Activated CD8-positive, alpha-beta memory T cell treated with anti-CD3 and anti-CD28 coated beads, Interleukin-2, amount 50 U/mL, for 24 hours (primary cell): ENCODE data around the gene MED1.
"Not testable (repeated sequence)": the region's sequence is repeated elsewhere in the genome, so short reads cannot be mapped to it uniquely, and the experiment has no call there.

Source experiments
- DNase-seq: peaks from one replicate; pipeline ENCODE4 v3.0.0-alpha.2; 2020; ENCODE audit errors: extremely low read depth

The MED1 gene

DNA sequence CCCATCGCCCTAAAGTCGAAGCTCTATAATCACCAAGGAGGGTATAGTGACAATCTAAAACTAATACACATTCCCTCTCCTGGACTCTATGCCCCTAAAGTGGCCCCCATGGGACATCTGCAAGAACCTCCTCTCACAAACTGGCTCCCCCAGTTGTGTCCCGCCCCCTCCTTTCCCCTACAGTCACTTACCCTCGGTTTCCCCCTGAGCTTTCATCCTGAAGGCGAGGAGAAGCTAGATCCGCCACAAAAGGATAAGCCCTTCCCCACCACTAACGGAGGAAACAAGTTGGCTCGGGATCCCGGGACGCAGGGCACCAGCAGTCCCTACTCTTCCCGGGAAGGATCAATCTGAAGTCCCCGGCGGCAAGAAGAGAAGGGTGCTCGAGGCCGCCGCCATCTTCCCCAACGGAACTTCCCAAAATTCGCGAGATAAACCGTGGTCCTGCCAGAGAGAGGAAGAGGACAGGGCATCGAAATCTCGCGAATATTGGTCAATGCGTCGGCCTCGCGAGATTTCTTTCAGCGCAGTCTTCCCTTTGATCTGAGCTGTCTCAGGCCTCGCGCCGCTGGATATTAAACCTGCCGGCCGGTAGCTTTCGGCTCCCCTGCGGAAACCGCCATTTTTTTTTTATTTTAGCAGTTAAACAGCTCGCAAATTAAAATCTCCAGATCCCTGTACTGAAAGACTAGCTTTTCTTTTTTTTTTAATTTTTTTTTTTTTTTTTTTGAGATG, at the start of gene MED1:
Gene MED1, minus strand, starts transcription at position 417 of the 735 bp plus-strand sequence. Its CDS starts 201 bp downstream, at position 216.
- peak; percentile 86 for DNase-seq

GRCh38 chr17:39496921-39497320, 45.9 kb upstream of the MED1 start:
- DNase-seq, result not testable (repeated sequence)

DNA sequence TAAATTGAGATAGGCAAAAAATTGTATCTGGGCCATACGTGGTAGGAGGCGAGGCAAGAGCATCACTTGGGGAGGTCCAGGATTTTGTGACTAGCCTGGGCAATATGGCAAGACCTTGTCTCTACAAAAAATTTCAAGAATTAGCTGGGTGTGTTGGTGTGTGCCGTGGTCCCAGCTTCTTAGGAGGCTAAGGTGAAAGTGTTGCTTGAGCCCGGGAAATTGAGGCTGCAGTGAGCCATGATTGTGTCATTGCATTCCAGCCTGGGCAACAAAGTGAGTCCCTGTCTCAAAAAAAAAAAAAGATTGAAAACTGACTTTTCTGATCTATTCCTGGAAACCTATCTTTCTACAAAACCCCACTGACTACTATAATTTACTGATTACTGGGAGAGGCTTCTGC, 36.9 kb upstream of the MED1 start:
- DNase-seq, result no peak

DNA sequence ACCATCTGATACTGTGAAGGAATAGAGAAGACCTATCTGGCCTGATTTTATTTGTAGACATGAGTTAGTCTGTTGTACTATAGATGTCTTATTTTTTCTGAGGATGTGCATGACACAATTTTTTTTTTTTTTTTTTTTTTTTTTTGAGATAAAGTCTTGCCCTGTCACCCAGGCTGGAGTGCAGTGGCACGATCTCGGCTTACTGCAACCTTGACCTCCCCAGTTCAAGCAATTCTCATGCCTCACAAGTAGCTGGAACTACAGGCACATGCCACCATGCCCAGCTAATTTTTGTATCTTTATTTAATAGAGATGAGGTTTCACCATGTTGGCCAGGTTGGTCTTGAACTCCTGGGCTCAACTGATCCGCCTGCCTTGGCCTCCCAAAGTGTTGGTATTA, 36.4 kb upstream of the MED1 start:
- DNase-seq, result not testable (repeated sequence)

DNA sequence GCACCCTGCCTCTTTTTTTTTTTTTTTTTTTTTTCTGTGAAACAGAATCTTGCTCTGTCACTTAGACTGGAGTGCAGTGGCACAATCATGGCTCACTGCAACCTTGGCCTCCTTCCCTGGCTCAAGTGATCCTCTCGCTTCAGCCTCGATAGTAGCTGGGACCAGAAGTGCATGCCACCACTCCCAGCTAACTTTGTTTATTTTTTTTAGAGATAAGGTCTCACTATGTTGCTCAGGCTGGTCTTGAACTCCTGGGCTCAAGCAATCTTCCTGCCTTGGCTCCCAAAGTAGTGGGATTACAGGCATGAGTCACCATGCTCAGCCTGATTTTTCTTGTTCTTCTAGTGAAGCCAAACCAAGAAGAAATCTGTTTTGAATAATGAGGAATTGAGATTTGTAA, 35.2 kb upstream of the MED1 start:
- DNase-seq, result no peak

GRCh38 chr17:39485555-39485954, 34.5 kb upstream of the MED1 start:
- DNase-seq, result no peak

DNA sequence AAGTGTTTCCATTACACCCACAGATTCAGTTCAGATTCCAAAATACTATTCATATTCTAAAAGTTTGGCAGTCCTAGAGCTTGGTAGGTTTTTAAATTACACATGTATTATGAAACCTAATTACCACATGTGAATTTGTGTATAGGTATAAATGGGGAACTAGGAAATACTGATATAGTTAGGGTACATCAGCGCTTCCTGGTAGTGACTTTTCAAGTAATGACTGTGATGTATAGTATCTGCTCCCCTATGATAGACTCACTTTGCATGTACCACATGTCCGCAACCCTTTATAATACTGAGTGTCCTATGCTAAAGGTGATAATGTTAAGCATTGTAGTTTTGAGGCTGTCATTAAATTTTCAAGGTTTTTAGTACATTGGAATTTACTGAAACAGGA, 33.1 kb upstream of the MED1 start:
- no peak for DNase-seq

DNA sequence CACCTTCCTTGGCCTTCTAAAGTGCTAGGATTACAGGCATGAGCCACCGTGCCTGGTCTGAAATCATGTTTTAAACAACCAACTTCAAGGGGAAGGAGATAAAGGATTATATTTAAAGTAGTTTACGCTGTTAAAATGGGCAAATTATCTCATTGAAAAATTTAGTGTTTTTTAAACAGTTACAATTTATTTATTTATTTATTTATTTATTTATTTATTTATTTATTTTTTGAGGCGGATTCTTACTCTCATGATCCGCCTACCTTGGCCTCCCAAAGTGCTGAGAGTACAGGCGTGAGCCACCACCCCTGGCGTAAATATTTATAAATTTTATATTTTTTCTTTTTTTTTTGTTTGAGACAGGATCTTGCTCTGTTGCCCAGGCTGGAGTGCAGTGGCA, 32.4 kb upstream of the MED1 start:
- DNase-seq, result no peak

- not testable (repeated sequence) for DNase-seq
Measured at GRCh38 chr17:39479631-39480030, 28.6 kb upstream of the MED1 start.

DNA sequence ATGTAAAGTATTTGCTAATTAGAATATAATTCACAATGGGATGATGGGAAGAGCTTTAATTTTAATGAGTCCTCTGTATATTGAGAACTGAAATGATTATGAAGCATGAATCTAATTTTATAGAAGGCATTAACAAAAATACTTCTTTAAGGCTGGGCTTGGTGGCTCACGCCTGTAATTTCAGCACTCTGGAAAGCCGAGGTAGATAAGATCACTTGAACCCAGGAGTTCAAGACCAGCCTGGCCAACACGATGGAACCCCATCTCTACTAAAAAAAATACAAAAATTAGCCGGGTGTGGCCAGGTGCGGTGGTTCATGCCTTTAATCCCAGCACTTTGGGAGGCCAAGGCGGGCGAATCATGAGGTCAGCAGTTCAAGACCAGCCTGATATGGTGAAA, 22.2 kb upstream of the MED1 start:
- DNase-seq, result no peak

DNA sequence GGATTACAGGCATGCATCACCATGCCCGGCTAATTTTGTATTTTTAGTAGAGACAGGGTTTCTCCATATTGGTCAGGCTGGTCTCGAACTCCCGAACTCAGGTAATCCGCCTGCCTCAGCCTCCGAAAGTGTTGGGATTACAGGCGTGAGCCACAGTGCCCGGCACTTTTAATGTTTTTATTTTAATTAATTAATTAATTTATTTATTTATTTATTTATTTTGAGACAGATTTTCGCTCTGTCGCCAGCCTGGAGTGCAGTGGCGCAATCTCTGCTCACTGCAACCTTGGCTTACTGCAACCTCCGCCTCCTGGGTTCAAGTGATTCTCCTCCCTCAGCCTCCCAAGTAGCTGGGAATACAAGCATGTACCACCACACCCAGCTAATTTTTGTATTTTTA, 17.5 kb upstream of the MED1 start:
- DNase-seq, result not testable (repeated sequence)

DNA sequence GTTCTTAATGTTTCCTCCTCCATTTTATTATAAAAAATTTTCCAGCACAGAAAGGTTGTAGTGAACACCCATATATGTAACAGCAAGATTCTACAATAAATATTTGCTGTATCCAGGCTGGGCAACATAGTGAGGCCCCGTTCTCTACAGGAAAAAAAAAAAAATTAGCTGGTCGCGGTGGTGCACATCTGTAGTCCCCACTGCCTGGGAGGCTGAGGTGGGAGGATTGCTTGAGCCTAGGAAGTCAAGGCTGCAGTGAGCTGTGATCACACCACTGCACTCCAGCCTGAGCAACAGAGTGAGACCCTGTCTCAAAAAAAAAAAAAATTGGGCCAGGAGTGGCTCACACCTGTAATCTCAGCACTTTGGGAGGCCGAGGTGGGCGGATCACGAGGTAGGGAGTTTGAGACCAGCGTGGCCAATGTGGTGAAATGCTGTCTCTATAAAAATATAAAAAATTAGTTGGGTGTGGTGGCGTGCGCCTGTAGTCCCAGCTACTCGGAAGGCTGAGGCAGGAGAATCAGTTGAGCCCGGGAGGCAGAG, 13.6 kb upstream of the MED1 start:
- DNase-seq, result not testable (repeated sequence)

- DNase-seq, result no peak
Measured at GRCh38 chr17:39462631-39463375, 11.7 kb upstream of the MED1 start.

- DNase-seq, result no peak
Measured at GRCh38 chr17:39461926-39462569, 11.0 kb upstream of the MED1 start.

- peak; percentile 89 for DNase-seq
Measured at GRCh38 chr17:39461113-39461925, 10.3 kb upstream of the MED1 start, which contains the start of gene CDK12. Gene CDK12 (plus strand): TSS chr17:39461486. CDS start chr17:39462072, 586 bp downstream.

DNA sequence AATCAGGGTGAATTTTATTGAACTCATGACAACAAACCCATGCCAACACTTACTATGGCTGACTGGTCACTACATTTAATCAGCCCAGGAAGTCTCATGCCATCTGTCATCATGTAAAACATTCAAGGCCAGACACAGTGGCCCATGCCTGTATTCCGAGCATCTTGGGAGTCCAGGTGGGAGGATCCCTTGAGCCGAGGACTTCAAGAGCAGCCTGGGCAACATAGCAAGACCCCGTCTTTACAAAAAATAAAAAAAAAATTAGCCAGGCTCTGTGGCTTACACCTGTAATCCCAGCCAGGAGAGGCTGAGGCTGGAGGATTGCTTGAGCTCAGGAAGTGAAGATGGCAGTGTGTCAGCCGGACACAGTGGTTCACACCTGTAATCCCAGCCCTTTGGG, 4.9 kb upstream of the MED1 start:
- DNase-seq, result no peak

DNA sequence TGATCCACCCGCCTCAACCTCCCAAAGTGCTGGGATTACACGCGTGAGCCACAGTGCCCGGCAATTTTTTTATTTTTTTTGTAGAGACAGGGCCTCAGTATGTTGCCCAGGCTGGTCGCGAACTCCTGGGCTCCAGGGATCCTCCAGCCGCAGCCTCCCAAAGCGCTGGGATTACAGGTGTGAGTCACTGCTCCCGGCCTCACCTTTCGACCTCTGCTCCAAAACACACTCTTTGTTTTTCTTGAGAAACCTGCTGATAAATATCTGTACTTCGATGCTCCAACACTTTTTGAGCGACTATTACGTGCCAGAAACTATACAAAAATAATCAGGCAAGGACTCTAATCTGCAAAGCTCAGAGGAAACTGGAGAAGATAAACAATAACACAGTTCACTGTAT, 1.0 kb downstream of the MED1 start:
- no peak for DNase-seq

DNA sequence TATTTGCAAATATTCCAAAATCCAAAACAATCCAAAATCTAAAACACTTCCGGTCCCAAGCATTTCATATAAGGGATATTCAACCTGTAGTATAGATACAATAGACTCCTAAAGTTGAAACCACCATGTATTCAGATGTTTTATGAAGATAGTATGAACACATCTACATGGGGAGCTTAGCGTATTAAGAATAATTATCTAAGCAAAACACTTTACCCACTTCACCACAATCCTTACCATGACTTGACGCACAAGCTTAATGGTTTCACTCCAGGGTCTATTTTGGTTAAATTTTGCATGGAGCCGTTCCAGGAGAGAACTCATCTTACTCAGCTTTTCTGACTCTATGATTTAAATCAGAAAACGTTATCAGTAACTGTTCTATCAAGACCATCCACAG, 3.5 kb downstream of the MED1 start:
- no peak for DNase-seq

GRCh38 chr17:39443326-39443725, 7.7 kb downstream of the MED1 start:
- no peak for DNase-seq

- DNase-seq, result not testable (repeated sequence)
Measured at GRCh38 chr17:39439868-39440267, 11.2 kb downstream of the MED1 start.

DNA sequence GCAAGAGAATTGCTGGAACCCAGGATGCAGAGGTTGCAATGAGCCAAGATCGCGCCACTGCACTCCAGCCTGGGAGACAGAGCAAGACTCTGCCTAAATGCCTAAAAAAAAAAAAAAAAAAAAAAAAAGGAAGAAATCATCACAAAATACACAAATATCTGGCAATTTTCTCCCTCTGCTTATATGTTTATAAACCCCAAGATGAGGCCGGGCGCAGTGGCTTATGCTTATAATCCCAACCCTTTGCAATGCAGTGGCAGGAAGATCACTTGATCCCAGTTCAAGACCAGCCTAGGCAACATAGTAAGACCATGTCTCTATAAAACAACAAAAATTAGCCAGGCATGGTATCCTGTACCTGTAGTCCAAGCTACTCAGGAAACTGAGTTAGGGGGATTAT, 21.5 kb downstream of the MED1 start:
- DNase-seq, result no peak

DNA sequence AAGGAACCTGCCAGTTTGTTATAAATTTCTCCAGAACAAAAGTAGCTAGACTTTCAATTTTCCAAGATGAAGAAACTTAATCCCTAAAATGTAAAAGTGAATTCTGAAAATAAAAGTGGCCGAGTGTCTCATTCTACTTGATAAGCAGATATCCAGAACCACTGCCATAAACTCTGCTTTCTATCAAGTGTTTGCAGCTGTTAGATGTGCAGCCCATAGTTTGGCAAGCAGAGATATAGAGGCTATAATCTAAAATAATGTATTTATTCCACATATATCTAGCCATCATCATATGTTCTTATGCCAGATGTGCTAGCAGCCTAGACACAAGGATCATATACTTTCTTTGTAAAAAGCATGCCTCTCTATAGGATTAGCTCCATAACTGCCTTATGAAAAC, 34.9 kb downstream of the MED1 start:
- DNase-seq, result no peak
